Measurements from ENCODE around the gene TRAPPC5.

GRCh38 chr19:7731615-7732014, 51.0 kb downstream of the TRAPPC5 start:
- TF ChIP-seq CTCF (IDR thresholded peaks at IDR 0.05), result no peak
- TF ChIP-seq POLR2A (IDR thresholded peaks at IDR 0.05), result no peak

Data from thyroid gland (tissue), 4 donors.